GM19238 (cell line): ENCODE results near the gene SCN5A.

Experiments
- DNase-seq: peaks from one replicate; pipeline ENCODE4 v3.0.0; 2011; ENCODE audit warnings: low spot score; ENCODE audit not compliant: insufficient read length

Gene SCN5A

DNA sequence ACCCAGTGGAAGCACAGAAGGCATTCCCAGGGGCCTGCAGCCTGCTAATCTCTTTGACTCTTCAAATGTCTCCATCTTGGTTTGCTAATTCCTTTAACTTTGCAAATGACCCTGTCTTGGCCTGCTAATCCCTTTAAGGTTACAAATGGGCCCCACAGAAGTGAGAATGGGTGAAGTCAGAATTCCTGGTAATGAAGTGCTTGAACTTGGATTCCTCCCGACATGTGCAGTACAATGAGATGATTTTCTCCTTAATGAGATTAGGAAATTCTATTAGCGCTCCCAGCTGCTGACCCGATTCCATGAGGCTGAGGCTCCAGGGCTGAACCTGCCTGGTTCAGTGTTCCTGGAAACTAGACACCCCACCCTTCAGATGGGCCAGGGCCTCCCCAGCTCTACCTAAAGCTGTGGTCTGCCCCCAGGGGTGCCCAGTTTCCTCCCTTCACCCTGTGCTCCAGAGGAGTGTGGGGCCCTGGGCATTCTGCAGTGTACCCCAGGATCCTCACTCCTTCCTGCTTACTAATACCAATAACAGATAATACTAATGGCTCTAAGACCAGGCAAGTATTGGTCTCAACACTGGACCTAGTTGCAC, 47.4 kb downstream of the SCN5A start:
- no peak for DNase-seq

GRCh38 chr3:38600551-38600950, 48.9 kb downstream of the SCN5A start:
- no peak for DNase-seq

DNA sequence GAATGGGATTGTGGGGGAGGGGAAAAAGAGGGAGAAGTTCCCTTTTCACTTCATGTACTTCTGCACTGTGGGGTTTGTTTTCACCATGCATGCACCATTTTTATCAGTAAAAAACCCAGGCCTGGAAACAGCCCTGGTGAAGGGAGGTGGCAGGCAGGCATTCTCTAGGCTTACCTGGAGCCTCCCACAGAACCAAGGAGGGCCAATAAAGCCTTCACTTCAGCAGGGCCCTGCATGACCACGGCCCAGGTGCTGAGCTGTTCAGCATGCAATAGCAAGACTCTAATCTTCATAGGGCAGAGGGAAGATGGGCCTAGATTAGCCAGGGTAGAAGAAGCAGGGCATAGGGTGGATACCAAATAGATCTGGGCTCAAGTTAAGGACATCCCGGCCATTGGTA, 49.6 kb downstream of the SCN5A start:
- no peak for DNase-seq

- no peak for DNase-seq
Measured at GRCh38 chr3:38598791-38599190, 50.7 kb downstream of the SCN5A start.

- no peak for DNase-seq
Measured at GRCh38 chr3:38597502-38598060, 51.9 kb downstream of the SCN5A start.

DNA sequence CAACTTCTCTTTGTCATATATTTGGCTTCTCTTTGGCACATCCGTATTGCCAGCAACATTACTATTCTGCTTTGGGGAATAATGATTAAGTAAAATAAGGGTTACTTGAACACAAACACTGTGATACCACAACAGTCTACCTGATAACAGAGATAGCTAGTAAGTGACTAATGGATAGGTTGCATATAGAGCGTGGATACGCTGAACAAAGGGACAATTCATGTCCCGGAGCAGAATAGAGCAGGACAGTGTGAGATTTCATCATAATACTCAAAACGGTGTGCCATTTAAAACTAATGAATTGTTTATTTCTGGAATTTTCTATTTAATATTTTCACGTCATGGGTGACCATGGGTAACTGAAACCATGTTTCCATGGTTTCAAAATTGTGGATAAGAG, 54.1 kb downstream of the SCN5A start:
- no peak for DNase-seq

- no peak for DNase-seq
Measured at GRCh38 chr3:38590521-38590920, 59.0 kb downstream of the SCN5A start.

GRCh38 chr3:38588995-38589937, 60.2 kb downstream of the SCN5A start:
- DNase-seq = no peak

- DNase-seq = no peak
Measured at GRCh38 chr3:38588371-38588971, 61.0 kb downstream of the SCN5A start.

- no peak for DNase-seq
Measured at GRCh38 chr3:38587548-38588131, 61.8 kb downstream of the SCN5A start.

DNA sequence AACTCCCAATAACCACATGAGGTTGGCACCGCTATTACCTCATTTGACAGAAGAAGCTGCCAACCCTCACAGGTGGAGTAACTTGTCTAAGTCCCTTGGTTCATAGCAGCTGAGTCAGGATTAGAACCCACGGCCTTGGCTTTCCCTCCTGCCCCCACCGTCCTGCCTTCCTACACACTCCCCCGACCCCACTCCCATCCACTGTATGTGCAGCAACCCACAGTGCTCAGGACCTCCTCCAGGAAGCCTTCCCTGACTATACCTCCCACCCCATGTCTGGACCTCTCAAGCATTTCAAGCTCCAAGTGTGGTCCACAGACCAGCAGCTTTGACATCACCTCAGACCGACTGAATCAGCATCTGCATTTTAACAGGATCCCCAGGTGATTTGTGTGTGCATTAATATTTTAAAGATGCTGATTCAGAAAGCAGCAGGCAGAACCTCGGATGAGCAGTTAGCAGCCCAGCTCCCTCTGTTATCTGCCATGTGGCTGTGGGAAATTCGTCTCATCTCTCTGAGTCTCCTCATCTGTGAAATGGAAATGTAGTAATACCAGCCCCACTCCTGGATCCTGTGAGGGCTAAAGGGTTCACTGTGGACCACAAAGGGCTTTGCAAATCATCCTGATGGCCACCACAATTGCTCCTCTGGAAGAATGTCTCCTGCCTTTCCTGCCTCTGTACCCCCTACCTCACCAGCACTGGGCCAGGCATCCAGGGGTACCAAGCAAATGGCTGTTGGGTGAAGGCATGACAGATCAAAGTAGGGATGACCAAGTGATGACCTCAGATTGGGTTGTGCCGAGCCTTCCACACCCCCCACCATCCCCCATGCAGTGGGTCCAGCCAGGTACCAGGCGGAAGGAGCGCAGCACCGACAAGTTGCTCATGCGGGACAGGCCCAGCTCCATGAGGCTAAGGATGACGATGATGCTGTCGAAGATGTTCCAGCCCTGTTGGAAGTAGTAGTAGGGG, 62.7 kb downstream of the SCN5A start:
- DNase-seq = no peak

GRCh38 chr3:38585791-38586420, 63.6 kb downstream of the SCN5A start:
- no peak for DNase-seq

- DNase-seq = no peak
Measured at GRCh38 chr3:38583688-38584087, 65.8 kb downstream of the SCN5A start.

DNA sequence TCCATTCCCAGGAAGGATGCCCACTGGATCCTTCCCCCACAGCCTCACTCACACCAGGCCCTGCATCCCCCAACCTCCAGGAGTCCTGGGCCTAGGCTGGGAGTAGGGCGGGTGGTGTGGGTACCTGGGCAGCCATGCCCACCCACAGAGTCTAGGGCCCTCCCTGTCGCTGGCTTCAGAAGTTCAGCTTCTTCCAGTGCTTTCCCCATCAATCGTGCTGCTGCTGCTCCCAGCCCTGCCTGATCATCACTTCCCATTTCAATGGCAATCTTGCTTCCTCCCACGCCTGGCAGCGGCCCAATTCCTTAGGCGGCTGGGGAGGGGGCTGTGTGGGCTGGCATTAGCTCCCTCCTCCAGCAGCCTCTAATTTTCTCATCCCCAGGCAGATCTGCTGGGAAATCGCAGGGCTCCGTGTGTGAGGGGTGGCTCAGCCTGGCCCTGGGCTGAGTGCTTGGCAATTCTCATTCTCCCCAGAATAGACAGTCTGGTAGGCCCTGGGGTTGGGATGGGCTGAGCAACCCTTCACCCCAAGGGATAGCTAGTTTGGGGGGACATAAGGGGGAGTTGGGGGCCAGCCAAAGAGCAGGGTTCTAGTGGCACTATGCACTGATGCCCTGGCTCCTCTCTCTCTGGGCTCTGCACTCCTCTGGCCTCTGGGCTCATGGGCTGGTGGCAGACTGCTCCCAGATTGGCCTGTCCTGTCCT, 66.4 kb downstream of the SCN5A start:
- DNase-seq = no peak

DNA sequence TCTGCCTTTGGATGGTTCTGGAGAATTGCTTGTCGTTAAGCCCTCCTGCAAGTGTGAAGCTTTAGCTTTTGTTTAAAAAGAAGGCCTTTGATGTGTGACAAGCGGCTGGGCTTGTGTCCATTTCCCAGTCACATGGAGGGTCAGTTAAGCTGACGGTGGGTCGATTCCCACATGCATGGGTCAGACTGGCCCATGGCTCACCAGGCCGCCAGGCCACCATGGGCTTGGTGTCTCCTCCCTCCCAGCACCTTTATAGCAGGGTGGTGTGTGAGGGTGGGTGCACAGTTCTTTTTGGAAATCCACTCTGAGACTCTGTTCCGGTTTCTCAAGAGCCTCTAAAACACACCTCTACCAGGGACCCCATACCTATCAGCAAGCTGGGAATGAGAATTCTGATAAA, 67.2 kb downstream of the SCN5A start:
- no peak for DNase-seq

DNA sequence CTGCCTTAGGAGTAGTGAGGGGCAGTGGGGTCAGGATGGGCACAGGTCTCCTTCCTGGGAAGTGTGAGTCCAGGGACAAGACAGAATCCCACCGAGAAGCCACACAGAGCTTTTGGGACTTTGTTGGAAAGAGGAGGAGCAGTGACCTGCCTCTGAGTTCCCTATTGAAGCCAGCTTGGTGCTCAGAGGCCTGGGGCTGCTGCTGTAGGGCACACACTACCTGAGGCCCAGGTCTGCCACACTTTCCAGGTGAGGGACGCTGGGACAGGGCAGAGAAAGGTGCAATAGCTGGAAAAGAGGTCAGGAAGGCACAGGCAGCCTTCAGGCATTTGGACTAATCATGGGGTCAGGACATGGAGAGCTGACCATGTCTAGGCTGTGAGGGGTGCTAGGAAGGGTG, 67.7 kb downstream of the SCN5A start:
- no peak for DNase-seq

- DNase-seq = no peak
Measured at GRCh38 chr3:38580450-38581382, 68.8 kb downstream of the SCN5A start.
